ENCODE measurements around the gene SLC44A5. TPM values are rescaled to one million over a fixed set of nuclear protein-coding genes. Genes with fewer than 3 reads are reported as not detected.

The SLC44A5 gene
- total RNA-seq, 2 donors from 2014 or later: 4.6 to 10.0 TPM

GRCh38 chr1:75503221-75503974 is 107.5 kb downstream of the SLC44A5 start:
- DNase-seq: no peak
- Mint-ChIP-seq H3K27ac (no peak overlapping the region), H3K36me3 (ENCODE audit: low read depth) (no peaks in the 10 kb centered on the region), H3K27me3 (ENCODE audit: insufficient read depth) (no peaks in the 10 kb centered on the region), H3K4me1 (no peaks in the 10 kb centered on the region), H3K9me3 (no peaks in the 10 kb centered on the region), H3K4me3 (no peak overlapping the region)
- no peak for TF ChIP-seq CTCF (conservative IDR thresholded peaks at IDR 0.05)
- no peaks in the 10 kb centered on the region for H3K36me3 ChIP-seq (ENCODE audit: control insufficient read depth, insufficient read depth, low read length)
- H3K4me3 ChIP-seq (ENCODE audit: low read length): no peak overlapping the region
- 90 to 96% methylated on average over 6 to 7 of the region's 7 CpGs for WGBS, 2 experiments (ENCODE audit: insufficient coverage in 1 of 2, insufficient read length in 1 of 2)
- H3K9ac ChIP-seq (ENCODE audit: extremely low read depth, low read length, poor library complexity, severe bottlenecking): no peak overlapping the region
- H3K27ac ChIP-seq (ENCODE audit: low read depth, low read length): no peak overlapping the region
- H3K27me3 ChIP-seq (ENCODE audit: control insufficient read depth, insufficient read depth, low read length, poor library complexity, severe bottlenecking): no peaks in the 10 kb centered on the region
- peaks cover 4% of the 10 kb centered on the region for H3K4me1 ChIP-seq (ENCODE audit: control insufficient read depth, insufficient read depth, low read length)
- H3K9me3 ChIP-seq (ENCODE audit: control insufficient read depth, low read length): no peaks in the 10 kb centered on the region

GRCh38 chr1:75502776-75503175 is 108.1 kb downstream of the SLC44A5 start:
- no peaks in the 10 kb centered on the region for H3K27me3 Mint-ChIP-seq (ENCODE audit: insufficient read depth)
- H3K4me3 ChIP-seq (ENCODE audit: low read length): no peak overlapping the region
- H3K27me3 ChIP-seq (ENCODE audit: control insufficient read depth, insufficient read depth, low read length, poor library complexity, severe bottlenecking): no peaks in the 10 kb centered on the region
- no peak for TF ChIP-seq CTCF (conservative IDR thresholded peaks at IDR 0.05)
- no peak for DNase-seq
- peaks cover 4% of the 10 kb centered on the region for H3K4me1 ChIP-seq (ENCODE audit: control insufficient read depth, insufficient read depth, low read length)
- 95 to 100% methylated on average over 3 to 5 of the region's 5 CpGs for WGBS, 2 experiments (ENCODE audit: insufficient coverage in 1 of 2, insufficient read length in 1 of 2)
- no peaks in the 10 kb centered on the region for H3K36me3 Mint-ChIP-seq (ENCODE audit: low read depth)
- no peak overlapping the region for H3K27ac Mint-ChIP-seq
- H3K4me3 Mint-ChIP-seq: no peak overlapping the region
- H3K27ac ChIP-seq (ENCODE audit: low read depth, low read length): no peak overlapping the region
- no peaks in the 10 kb centered on the region for H3K36me3 ChIP-seq (ENCODE audit: control insufficient read depth, insufficient read depth, low read length)
- H3K9me3 Mint-ChIP-seq: no peaks in the 10 kb centered on the region
- no peak overlapping the region for H3K9ac ChIP-seq (ENCODE audit: extremely low read depth, low read length, poor library complexity, severe bottlenecking)
- H3K4me1 Mint-ChIP-seq: no peaks in the 10 kb centered on the region
- H3K9me3 ChIP-seq (ENCODE audit: control insufficient read depth, low read length): no peaks in the 10 kb centered on the region

- H3K4me3 Mint-ChIP-seq: no peak overlapping the region
- Histone ChIP-seq H3K4me3 (ENCODE audit: low read length) (no peak overlapping the region), H3K4me1 (ENCODE audit: control insufficient read depth, insufficient read depth, low read length) (peaks cover 4% of the 10 kb centered on the region), H3K27me3 (ENCODE audit: control insufficient read depth, insufficient read depth, low read length, poor library complexity, severe bottlenecking) (no peaks in the 10 kb centered on the region), H3K9me3 (ENCODE audit: control insufficient read depth, low read length) (no peaks in the 10 kb centered on the region), H3K36me3 (ENCODE audit: control insufficient read depth, insufficient read depth, low read length) (no peaks in the 10 kb centered on the region), H3K27ac (ENCODE audit: low read depth, low read length) (no peak overlapping the region), H3K9ac (ENCODE audit: extremely low read depth, low read length, poor library complexity, severe bottlenecking) (no peak overlapping the region)
- H3K36me3 Mint-ChIP-seq (ENCODE audit: low read depth): no peaks in the 10 kb centered on the region
- no peaks in the 10 kb centered on the region for H3K4me1 Mint-ChIP-seq
- no peak overlapping the region for H3K27ac Mint-ChIP-seq
- 87 to 97% methylated on average over 3 to 5 of the region's 5 CpGs for WGBS, 2 experiments (ENCODE audit: insufficient coverage in 1 of 2, insufficient read length in 1 of 2)
- no peak for TF ChIP-seq CTCF (conservative IDR thresholded peaks at IDR 0.05)
- H3K9me3 Mint-ChIP-seq: no peaks in the 10 kb centered on the region
- H3K27me3 Mint-ChIP-seq (ENCODE audit: insufficient read depth): no peaks in the 10 kb centered on the region
- no peak for DNase-seq
Measured at GRCh38 chr1:75501577-75502295, 109.2 kb downstream of the SLC44A5 start.
